ENCODE data around the gene NDC1.

- no peak for TF ChIP-seq CTCF (IDR thresholded peaks at IDR 0.05 in 8 of 11, conservative IDR thresholded peaks at IDR 0.05 in 3 of 11)
- no peak for TF ChIP-seq POLR2A (IDR thresholded peaks at IDR 0.05)
Observed at GRCh38 chr1:53733975-53734649, 104.0 kb downstream of the NDC1 start.

Measured in spleen (tissue), 7 donors.